ENCODE results near the gene RAC3.
A peak's percentile ranks its signal among the peaks of the same experiment; 100 is the strongest.

The RAC3 gene

GRCh38 chr17:82029990-82030469 lies 1.4 kb upstream of the RAC3 start:
- TF ChIP-seq CTCF (IDR thresholded peaks at IDR 0.05; ENCODE audit: extremely low read depth, missing control alignments) = no peak
- DNase-seq (ENCODE audit: low spot score) = no peak

- peak; percentile 91 for TF ChIP-seq CTCF (IDR thresholded peaks at IDR 0.05; ENCODE audit: extremely low read depth, missing control alignments)
- peak; percentile 91 for DNase-seq (ENCODE audit: low spot score)
These were observed 792 bp upstream of the RAC3 start for GRCh38 chr17:82030470-82031302.

GRCh38 chr17:82031885-82032627 lies 578 bp downstream of the RAC3 start:
- no peak for TF ChIP-seq CTCF (IDR thresholded peaks at IDR 0.05; ENCODE audit: extremely low read depth, missing control alignments)
- DNase-seq (ENCODE audit: low spot score) = peak; percentile 77

- no peak for DNase-seq (ENCODE audit: low spot score)
- no peak for TF ChIP-seq CTCF (IDR thresholded peaks at IDR 0.05; ENCODE audit: extremely low read depth, missing control alignments)
These were observed 2.0 kb downstream of the RAC3 start for GRCh38 chr17:82033359-82034085.

GRCh38 chr17:82034371-82035011 lies 3.0 kb downstream of the RAC3 start:
- no peak for DNase-seq (ENCODE audit: low spot score)
- no peak for TF ChIP-seq CTCF (IDR thresholded peaks at IDR 0.05; ENCODE audit: extremely low read depth, missing control alignments)

GRCh38 chr17:82035488-82035887 lies 4.0 kb downstream of the RAC3 start:
- no peak for TF ChIP-seq CTCF (IDR thresholded peaks at IDR 0.05; ENCODE audit: extremely low read depth, missing control alignments)
- no peak for DNase-seq (ENCODE audit: low spot score)

Measured in GM20000 (cell line).